Neural progenitor cell (in vitro differentiated cells): ENCODE data around the gene SORBS2. TPM values are rescaled to one million over a fixed set of nuclear protein-coding genes. Genes with fewer than 3 reads are reported as not detected.

Experiments
- DNase-seq: peaks from one replicate; pipeline ENCODE4 v3.0.0-alpha.2; 2016; ENCODE audit warnings: low spot score
- H2AFZ ChIP-seq: fragments of 200-600 bp; sonication (generic); replicated peaks from 2 replicates; pipeline ENCODE4 v1.6.1; 2016; ENCODE audit warnings: antibody characterized with exemption
- H3F3A ChIP-seq: fragments of 200-600 bp; sonication (generic); 2 replicates; pipeline ENCODE4 v1.6.1; 2016; ENCODE audit warnings: antibody characterized with exemption, low read depth
- H3K27ac ChIP-seq: fragments of 200-600 bp; sonication (generic); 2 replicates; pipeline ENCODE4 v1.5.1; 2016; ENCODE audit warnings: mild to moderate bottlenecking
- H3K27me3 ChIP-seq: fragments of 200-600 bp; sonication (generic); 2 replicates; pipeline ENCODE4 v1.6.1; 2016; ENCODE audit warnings: mild to moderate bottlenecking, moderate library complexity
- H3K36me3 ChIP-seq: fragments of 200-600 bp; sonication (generic); 2 replicates; pipeline ENCODE4 v1.5.1; 2016
- H3K4me1 ChIP-seq: fragments of 200-600 bp; sonication (generic); 2 replicates; pipeline ENCODE4 v1.6.1; 2016; ENCODE audit warnings: mixed run types
- H3K4me2 ChIP-seq: fragments of 200-600 bp; sonication (generic); 2 replicates; pipeline ENCODE4 v1.6.1; 2016
- H3K4me3 ChIP-seq: fragments of 200-600 bp; sonication (generic); 2 replicates; pipeline ENCODE4 v1.5.1; 2016
- H3K79me2 ChIP-seq: fragments of 200-600 bp; sonication (generic); 2 replicates; pipeline ENCODE4 v1.6.1; 2016; ENCODE audit warnings: low read depth
- H3K9ac ChIP-seq: fragments of 200-600 bp; sonication (generic); 2 replicates; pipeline ENCODE4 v1.6.1; 2016
- H3K9me3 ChIP-seq: fragments of 200-600 bp; sonication (generic); 2 replicates; pipeline ENCODE4 v1.5.1; 2016; ENCODE audit warnings: low read depth
- H4K20me1 ChIP-seq: fragments of 200-600 bp; sonication (generic); 2 replicates; pipeline ENCODE4 v1.6.1; 2016; ENCODE audit warnings: low read depth
- H3K27ac Mint-ChIP-seq: 3 replicates; pipeline ENCODE4 v1.8.0; 2021; ENCODE audit warnings: mixed read lengths
- H3K27me3 Mint-ChIP-seq: 2 replicates; pipeline ENCODE4 v1.8.0; 2022; ENCODE audit warnings: low read depth, mild to moderate bottlenecking, inconsistent platforms, moderate library complexity, mixed read lengths; ENCODE audit not compliant: insufficient read depth
- H3K36me3 Mint-ChIP-seq: 3 replicates; pipeline ENCODE4 v1.8.0; 2021; ENCODE audit warnings: mixed read lengths
- H3K4me1 Mint-ChIP-seq: 3 replicates; pipeline ENCODE4 v1.8.0; 2021; ENCODE audit warnings: mixed read lengths
- H3K4me3 Mint-ChIP-seq: 3 replicates; pipeline ENCODE4 v1.8.0; 2021; ENCODE audit warnings: mild to moderate bottlenecking, moderate library complexity, mixed read lengths
- H3K9me3 Mint-ChIP-seq: 3 replicates; pipeline ENCODE4 v1.8.0; 2020; ENCODE audit warnings: mixed read lengths
- CTCF ChIP-seq: fragments of 200-600 bp; sonication (generic); IDR thresholded peaks from 2 replicates; pipeline ENCODE4 v1.5.1; 2017; ENCODE audit warnings: antibody characterized with exemption, mild to moderate bottlenecking
- EZH2 ChIP-seq: fragments of 200-600 bp; sonication (generic); IDR thresholded peaks from 2 replicates; pipeline ENCODE4 v1.6.1; 2017; ENCODE audit warnings: antibody characterized with exemption, mild to moderate bottlenecking, moderate library complexity
- EZH2phosphoT487 ChIP-seq: fragments of 200-600 bp; sonication (generic); IDR thresholded peaks from 2 replicates; pipeline ENCODE4 v1.6.1; 2017; ENCODE audit warnings: antibody characterized with exemption
- total RNA-seq: library from RNA; depleted of rRNA; stranded (reverse); fragments of >200 nt; gene quantifications from 2 replicates; pipeline ENCODE4 v1.2.3, GENCODE V29; 2015; ENCODE audit warnings: low replicate concordance

SORBS2 gene
- total RNA-seq, 1 donor from 2014 or later = 15.7 TPM

GRCh38 chr4:185748901-185749390 lies 63.0 kb downstream of the SORBS2 start:
- Histone ChIP-seq H3K36me3 (no peaks in the 10 kb centered on the region), H3K79me2 (no peaks in the 10 kb centered on the region), H3K4me1 (peaks cover 16% of the 10 kb centered on the region), H3K27me3 (no peaks in the 10 kb centered on the region), H3F3A (no peaks in the 10 kb centered on the region), H2AFZ (no peak overlapping the region), H3K9me3 (no peaks in the 10 kb centered on the region), H4K20me1 (no peaks in the 10 kb centered on the region), H3K27ac (no peak overlapping the region), H3K4me3 (no peak overlapping the region), H3K9ac (no peak overlapping the region), H3K4me2 (no peak overlapping the region)
- H3K27me3 Mint-ChIP-seq = peaks cover 2% of the 10 kb centered on the region
- DNase-seq = no peak
- H3K4me1 Mint-ChIP-seq = peaks cover 38% of the 10 kb centered on the region
- TF ChIP-seq CTCF (no peak), EZH2 (no peak), EZH2phosphoT487 (no peak)
- peaks cover 23% of the 10 kb centered on the region for H3K36me3 Mint-ChIP-seq
- H3K9me3 Mint-ChIP-seq = no peaks in the 10 kb centered on the region
- no peak overlapping the region for H3K27ac Mint-ChIP-seq
- no peak overlapping the region for H3K4me3 Mint-ChIP-seq

- no peaks in the 10 kb centered on the region for H3K9me3 Mint-ChIP-seq
- no peaks in the 10 kb centered on the region for H4K20me1 ChIP-seq
- no peak overlapping the region for H3K4me3 Mint-ChIP-seq
- TF ChIP-seq EZH2phosphoT487 = no peak
- no peak overlapping the region for H3K9ac ChIP-seq
- DNase-seq = no peak
- H3K4me3 ChIP-seq = no peak overlapping the region
- H3F3A ChIP-seq = no peaks in the 10 kb centered on the region
- peaks cover 2% of the 10 kb centered on the region for H3K27me3 Mint-ChIP-seq
- H3K36me3 Mint-ChIP-seq = peaks cover 18% of the 10 kb centered on the region
- H3K27ac ChIP-seq = no peak overlapping the region
- H3K27me3 ChIP-seq = no peaks in the 10 kb centered on the region
- peak overlapping the region; percentile 8 for H3K4me2 ChIP-seq
- H3K4me1 ChIP-seq = peaks cover 16% of the 10 kb centered on the region
- H3K79me2 ChIP-seq = no peaks in the 10 kb centered on the region
- H3K9me3 ChIP-seq = no peaks in the 10 kb centered on the region
- H3K36me3 ChIP-seq = no peaks in the 10 kb centered on the region
- H3K27ac Mint-ChIP-seq = no peak overlapping the region
- no peak overlapping the region for H2AFZ ChIP-seq
- H3K4me1 Mint-ChIP-seq = peaks cover 51% of the 10 kb centered on the region
Observed at GRCh38 chr4:185745891-185746290, 66.1 kb downstream of the SORBS2 start.

- Mint-ChIP-seq H3K27me3 (peaks cover 5% of the 10 kb centered on the region), H3K36me3 (peaks cover 23% of the 10 kb centered on the region)
- TF ChIP-seq CTCF = no peak
- no peak for TF ChIP-seq EZH2phosphoT487
- TF ChIP-seq EZH2 = no peak
Observed at GRCh38 chr4:185744946-185745345, 67.0 kb downstream of the SORBS2 start.

GRCh38 chr4:185744488-185744862 lies 67.5 kb downstream of the SORBS2 start:
- Mint-ChIP-seq H3K9me3 (no peaks in the 10 kb centered on the region), H3K27me3 (peaks cover 6% of the 10 kb centered on the region), H3K4me1 (peaks cover 53% of the 10 kb centered on the region), H3K27ac (no peak overlapping the region), H3K36me3 (peaks cover 23% of the 10 kb centered on the region), H3K4me3 (no peak overlapping the region)
- no peak overlapping the region for H2AFZ ChIP-seq
- H3K27me3 ChIP-seq = no peaks in the 10 kb centered on the region
- H3K36me3 ChIP-seq = no peaks in the 10 kb centered on the region
- no peaks in the 10 kb centered on the region for H3K79me2 ChIP-seq
- no peaks in the 10 kb centered on the region for H3F3A ChIP-seq
- peaks cover 16% of the 10 kb centered on the region for H3K4me1 ChIP-seq
- no peak overlapping the region for H3K4me3 ChIP-seq
- no peak for DNase-seq
- H3K9me3 ChIP-seq = no peaks in the 10 kb centered on the region
- no peak overlapping the region for H3K27ac ChIP-seq
- H4K20me1 ChIP-seq = no peaks in the 10 kb centered on the region
- H3K4me2 ChIP-seq = no peak overlapping the region
- H3K9ac ChIP-seq = no peak overlapping the region
- TF ChIP-seq CTCF (no peak), EZH2phosphoT487 (no peak), EZH2 (no peak)

More at GRCh38 chr4:185744946-185745345, 67.0 kb downstream of the SORBS2 start:
- no peak for DNase-seq
- no peaks in the 10 kb centered on the region for H3K79me2 ChIP-seq
- no peak overlapping the region for H3K4me3 ChIP-seq
- H3K27ac ChIP-seq = no peak overlapping the region
- Mint-ChIP-seq H3K4me1 (peaks cover 53% of the 10 kb centered on the region), H3K4me3 (no peak overlapping the region), H3K27ac (no peak overlapping the region), H3K9me3 (no peaks in the 10 kb centered on the region)
- H3K9me3 ChIP-seq = no peaks in the 10 kb centered on the region
- no peak overlapping the region for H3K4me2 ChIP-seq
- no peaks in the 10 kb centered on the region for H3K36me3 ChIP-seq
- H4K20me1 ChIP-seq = no peaks in the 10 kb centered on the region
- peaks cover 16% of the 10 kb centered on the region for H3K4me1 ChIP-seq
- H3F3A ChIP-seq = no peaks in the 10 kb centered on the region
- no peak overlapping the region for H3K9ac ChIP-seq
- no peaks in the 10 kb centered on the region for H3K27me3 ChIP-seq
- no peak overlapping the region for H2AFZ ChIP-seq
